Activated CD4-positive, CD25-positive, alpha-beta regulatory T cell (primary cell): ENCODE measurements around the gene PLA2G1B.

Experiments
- DNase-seq, 4 experiments: peaks; one replicate each; lab custom pipeline; 2025; lab: John Stamatoyannopoulos, UW

Gene PLA2G1B

DNA sequence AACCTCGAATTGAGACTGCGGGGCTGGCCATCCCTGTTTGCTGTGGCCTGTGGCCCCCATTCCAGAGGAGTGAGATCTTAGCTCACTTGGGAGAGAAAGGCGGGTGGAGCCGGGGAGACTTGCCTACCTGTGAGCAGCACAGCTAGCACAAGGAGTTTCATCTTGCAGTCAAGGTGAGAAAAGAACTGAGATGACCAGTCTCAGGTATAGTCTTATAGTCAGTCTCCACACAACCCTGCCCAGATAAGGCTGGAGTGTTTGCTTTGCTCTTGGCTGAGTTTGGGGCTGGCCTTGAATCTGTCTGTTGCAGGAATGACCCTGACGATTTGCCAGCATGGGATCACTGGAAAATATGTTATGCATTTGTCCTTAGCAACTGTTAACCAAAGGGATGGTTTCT is at the start of gene PLA2G1B:
PLA2G1B (minus strand) TSS at position 187 of the 400 bp plus-strand sequence; CDS start at position 161, 26 bp downstream.
- no peak for DNase-seq

- no peak for DNase-seq
Observed at GRCh38 chr12:120376934-120377572, 49.5 kb upstream of the PLA2G1B start.

- DNase-seq: no peak
Observed at GRCh38 chr12:120376416-120376815, 48.8 kb upstream of the PLA2G1B start.

DNA sequence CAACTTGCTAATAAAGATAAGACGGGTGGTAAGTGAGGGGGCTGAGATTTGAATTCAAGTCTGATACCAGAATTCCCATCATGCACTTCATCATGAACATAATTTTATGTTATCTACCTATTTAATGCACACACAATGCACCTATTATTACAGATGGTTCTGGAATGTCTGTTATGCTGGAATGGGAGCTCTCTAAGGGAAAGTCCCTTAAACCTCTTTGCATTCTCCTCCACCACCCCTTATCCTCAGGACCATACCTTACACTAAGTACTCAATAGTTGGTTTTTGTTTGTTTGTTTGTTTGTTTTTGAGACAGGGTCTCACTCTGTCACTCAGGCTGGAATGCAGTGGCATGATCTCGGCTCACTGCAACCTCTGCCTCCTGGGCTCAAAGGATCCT is 48.4 kb upstream of the PLA2G1B start:
- DNase-seq: no peak

DNA sequence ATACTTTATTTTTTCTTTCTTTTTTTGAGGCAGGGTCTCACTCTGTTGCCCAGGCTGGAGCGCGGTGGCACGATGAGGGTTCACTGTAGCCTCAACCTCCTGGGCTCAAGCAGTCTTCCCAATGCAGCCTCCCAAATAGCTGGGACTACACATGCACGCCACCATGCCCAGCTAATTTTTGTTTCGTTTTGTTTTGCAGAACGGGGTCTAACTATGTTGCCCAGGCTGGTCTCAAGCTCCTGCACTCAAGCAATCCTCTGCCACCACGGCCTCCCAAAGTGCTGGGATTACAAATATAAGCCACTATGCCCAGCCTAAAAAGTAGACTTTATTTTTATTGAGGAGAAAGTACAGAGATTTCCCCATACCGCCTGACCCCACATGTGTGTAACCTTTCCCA is 46.1 kb upstream of the PLA2G1B start:
- no peak for DNase-seq

DNA sequence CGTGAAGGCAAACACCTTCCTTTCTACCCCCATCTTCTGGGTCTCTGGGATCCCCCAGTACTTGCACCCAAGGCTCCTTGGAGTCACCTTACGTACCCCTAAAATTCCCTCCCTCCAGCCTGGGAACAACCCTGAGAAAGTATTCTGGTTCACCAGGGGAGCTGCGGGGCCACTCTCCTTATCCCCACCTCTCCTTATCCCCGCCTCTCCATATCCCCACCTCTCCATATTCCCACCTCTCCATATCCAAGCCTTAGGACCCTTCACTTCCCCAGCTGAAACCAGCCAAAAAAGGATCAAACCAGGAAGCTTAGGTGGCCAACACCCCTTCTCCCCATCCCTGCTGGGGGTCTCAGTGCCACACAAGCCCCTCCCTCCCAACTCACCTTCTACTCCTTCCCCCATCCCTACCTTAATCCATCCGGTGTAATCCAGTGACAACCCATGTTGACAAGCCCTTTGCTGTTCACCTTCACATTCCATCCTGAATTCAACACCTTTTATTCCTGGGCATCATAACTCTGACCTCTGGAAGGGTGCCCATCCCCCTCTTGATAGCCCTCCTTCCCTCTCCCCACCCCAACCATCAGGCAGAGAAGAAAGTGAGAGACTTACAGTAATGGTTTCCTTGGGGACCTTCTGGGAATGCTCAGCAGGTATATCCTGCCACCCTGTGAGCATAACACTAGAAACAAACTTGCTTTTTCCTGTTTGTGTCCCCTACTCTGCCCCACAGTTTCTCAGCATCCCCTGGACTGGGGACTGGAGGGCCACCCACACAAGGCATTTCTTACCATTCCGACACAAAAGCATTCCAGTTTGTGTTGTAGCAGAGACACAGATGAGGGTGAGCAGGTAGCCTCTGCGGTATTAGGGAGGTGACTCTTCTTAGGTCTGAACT is 43.0 kb upstream of the PLA2G1B start:
- no peak for DNase-seq

DNA sequence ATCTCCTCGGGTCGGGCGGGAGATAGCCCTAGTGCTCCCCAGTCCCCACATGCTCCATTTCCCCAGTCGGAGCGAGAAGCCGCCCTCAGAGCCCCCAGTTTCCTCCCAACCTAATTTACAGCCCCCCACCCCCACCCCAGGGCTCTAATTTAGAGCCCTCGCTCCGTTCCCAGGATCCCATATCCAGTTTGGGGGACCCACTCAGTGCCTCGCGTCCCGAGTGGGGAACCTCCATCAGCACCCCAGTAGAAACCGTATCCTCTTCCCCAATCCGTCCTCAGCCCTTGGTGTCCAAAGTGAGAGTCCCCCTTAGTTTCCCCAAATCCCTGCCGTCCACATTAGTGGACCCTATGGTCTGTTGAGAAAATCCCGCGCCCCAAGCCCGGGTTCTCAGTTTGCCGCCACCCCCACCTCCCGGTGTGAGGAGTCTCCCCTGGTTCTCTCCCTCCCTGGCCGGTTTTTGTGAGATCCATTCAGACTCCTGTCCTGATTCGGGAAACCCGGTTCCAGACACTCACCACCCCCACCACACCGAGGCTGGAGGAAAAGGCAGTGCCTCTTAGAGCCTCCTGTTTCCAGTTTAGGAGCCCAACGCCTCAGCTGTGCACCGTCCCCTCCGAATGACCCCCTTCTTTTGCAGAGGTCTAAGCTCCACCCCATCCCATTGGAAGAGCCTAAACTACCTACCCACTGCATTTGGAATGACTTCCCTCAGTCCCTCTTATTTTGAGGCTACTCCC is 42.2 kb upstream of the PLA2G1B start:
- no peak for DNase-seq

GRCh38 chr12:120368789-120369602 is 41.4 kb upstream of the PLA2G1B start, which contains the start of gene MSI1:
TSS of gene MSI1 (minus strand) at chr12:120369164. CDS start at chr12:120369091, 73 bp downstream.
- DNase-seq: no peak

GRCh38 chr12:120367924-120368788 is 40.6 kb upstream of the PLA2G1B start:
- DNase-seq: no peak

DNA sequence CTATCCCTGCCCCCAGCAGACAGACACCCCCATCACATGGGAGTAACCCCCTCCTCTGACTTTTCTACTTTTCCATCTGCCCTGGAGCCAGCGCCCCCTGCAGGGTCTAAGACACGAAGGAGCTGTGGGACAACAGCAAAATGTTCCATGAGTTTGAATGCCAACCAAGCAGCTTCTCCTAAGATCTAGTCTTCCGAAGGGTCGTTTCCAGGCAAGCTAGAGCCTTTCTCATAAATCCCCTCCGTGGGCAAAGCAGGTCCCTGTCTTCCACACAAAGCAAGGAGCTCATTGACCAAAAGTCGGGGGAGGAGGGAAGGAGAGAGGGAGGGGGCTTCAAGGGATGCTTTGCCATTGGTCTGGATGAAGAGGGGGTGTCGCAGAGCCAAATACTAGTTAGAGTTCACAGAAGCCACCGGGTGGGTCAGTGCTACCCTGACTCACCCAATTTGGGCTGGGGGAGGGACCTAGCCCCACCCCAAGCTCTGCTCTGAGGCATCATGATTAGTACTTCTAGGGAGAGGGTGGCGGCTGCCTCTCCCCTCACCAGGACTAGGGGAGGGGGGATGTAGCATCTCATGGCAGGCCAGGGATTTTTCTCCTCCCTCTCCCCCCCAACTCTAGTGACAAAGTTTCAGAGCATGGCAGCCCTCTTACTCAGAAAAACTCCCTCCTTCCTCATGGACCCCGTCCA is 39.8 kb upstream of the PLA2G1B start:
- no peak for DNase-seq

GRCh38 chr12:120366845-120367232 is 39.3 kb upstream of the PLA2G1B start:
- DNase-seq: no peak

DNA sequence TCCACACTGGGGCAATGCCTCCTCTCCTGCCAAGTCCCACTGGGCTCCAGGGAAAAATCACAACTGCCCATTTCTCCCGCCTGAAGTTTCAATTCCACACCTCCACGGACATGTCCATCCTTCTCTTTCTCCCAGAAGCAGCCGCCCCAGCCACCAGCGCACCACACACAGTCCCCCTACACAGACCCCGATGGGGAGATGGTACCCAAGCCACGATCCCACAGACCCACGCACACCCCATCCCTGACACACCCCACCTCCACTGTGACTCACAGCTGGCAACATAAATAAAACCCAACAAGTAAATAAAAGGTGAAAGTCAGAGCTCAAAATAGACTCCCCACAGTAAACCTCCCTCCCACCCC is 38.7 kb upstream of the PLA2G1B start:
- no peak for DNase-seq

- DNase-seq: no peak
Observed at GRCh38 chr12:120365675-120366340, 38.2 kb upstream of the PLA2G1B start.

- DNase-seq: no peak
Observed at GRCh38 chr12:120364487-120364886, 36.9 kb upstream of the PLA2G1B start.

DNA sequence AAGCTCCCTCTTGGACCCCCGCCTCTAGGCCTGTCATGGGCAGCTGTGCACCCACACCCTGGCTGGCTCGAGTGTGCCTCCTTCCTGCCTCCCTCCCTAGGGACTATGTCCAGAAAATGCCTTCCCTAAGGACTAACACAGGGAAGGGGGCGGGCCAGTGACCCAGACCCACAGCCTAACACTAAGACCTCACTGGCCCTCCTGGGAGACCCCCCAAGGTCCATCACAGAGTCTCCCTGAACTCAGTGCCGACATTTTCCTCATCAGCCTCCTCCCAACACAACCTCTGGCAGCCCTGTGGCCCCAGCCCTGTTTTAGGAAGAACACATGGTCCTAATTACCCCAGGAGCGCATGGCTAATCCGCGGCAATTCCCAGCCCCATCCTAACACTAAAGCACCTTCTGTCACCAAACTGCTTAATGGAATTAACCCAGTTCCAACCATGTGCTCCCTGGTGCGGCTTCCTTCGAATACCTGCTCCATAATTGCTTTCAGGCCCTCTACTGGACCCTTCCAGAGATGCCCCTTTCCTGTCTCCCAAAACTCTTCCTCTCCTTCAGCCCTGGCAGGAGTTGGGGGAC is 35.8 kb upstream of the PLA2G1B start:
- no peak for DNase-seq

DNA sequence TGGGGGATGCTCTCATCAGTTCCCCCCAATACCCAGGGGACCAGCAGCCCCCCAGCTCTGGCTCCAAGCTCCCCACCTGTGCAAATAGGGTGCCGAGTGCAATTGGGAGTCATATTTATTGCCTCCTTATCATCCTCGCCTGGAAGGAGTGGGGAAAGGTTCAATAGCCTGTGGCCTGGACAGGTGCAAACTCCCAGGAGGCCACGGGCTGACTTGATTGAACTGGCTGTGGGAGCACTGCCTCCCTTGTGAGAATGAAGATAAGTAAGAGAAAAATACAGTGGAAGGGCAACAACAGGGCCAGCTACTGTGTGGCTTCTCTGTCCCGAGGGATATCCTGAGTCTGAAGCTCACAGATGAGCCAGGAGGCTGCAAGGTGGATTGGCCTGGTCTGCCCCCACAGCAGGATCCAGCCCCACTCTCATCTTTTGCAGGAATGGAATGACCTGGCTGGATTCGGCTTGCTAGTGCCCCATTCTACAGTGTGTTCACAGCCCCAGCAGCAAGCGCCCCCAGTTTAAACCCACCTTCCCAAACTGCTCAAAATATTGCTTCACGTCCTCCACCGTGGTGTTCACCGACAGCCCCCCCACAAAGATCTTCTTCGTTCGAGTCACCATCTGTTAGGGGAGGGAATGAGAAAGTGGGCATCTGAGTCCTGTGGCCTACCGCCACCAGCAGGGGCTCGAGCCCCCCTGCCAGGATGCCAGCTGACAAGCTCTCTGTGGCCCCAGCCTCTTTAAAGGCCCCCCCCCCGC is 35.1 kb upstream of the PLA2G1B start:
- DNase-seq: no peak

DNA sequence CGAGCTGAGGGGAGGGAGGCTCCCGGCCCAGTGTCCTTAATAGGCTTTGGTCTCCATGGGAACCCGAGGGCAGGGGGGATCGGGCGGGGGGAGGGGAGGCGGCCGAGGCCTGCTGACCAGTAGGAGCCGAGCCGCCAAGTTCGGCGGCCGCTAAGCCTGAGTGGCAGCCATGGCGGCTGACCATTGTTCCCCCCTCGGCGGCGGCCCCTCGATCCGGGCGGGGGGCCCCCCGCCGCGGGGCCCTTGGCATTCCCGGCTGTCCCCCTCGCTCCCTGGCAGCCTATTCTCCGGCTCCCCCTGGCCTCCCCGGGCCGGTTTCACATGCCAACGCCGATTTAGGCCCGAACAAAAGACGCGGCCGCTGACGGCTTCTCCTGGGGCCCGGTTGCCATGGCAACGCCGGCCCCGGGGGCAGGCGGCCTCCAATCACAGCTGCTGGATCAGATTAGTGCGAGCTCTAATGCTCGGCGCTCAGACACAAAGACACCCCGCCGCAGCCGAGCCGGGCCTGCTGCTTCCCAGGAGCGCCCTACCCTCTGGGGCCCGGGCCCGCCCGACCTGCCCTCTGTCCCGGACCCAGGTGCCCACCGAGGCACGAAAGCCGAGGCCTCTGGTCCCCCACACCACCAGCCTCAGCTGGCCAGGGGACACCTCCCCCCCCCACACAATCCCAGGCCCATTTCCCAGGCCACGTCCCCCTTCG is 34.1 kb upstream of the PLA2G1B start:
- no peak for DNase-seq

- no peak for DNase-seq
Observed at GRCh38 chr12:120359128-120359527, 31.5 kb upstream of the PLA2G1B start.
